Measurements from ENCODE around the gene CDH4. TPM values are rescaled to one million over a fixed set of nuclear protein-coding genes. Genes with fewer than 3 reads are reported as not detected.
A peak's percentile ranks its signal among the peaks of the same experiment; 100 is the strongest.

Gene CDH4
- total RNA-seq, 1 donor from 2014 or later: 8.9 TPM

GRCh38 chr20:61316346-61316745, 64.3 kb downstream of the CDH4 start:
- Mint-ChIP-seq H3K4me3 (no peak overlapping the region), H3K9me3 (no peaks in the 10 kb centered on the region), H3K36me3 (ENCODE audit: low read depth) (no peaks in the 10 kb centered on the region), H3K27ac (ENCODE audit: unreplicated experiment) (no peak overlapping the region), H3K27me3 (ENCODE audit: low read depth) (no peaks in the 10 kb centered on the region), H3K4me1 (no peaks in the 10 kb centered on the region)
- no peak for TF ChIP-seq CTCF (conservative IDR thresholded peaks at IDR 0.05)
- no peak for DNase-seq (ENCODE audit: low read depth, low spot score)

DNA sequence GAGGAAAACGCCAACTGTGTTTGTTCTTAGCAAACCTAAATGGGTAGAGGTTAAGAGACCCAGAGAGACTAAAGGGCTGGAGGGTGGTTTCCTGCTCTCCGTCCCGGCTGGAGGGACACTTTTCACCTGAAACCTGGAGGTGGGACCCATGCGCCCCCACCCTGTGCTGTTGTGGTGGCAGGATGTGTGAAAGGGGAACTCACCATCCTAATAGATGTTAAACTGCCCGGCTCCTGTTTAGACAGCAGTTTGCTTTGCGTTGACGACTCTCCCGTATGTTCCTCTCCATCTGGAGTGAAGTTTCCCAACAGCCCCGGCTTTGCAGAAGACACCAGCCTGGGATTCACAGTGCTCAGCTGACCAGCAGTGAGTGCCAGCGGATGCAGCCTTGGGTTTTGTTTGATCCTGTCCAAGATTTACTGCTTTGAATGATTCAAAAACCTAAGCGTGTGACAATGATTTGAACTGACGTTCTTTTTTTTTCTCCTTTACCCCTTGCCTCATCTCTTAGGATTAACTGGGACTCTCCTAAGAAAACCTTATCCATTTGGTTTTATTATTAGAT, 66.0 kb downstream of the CDH4 start:
- no peak for DNase-seq (ENCODE audit: low read depth, low spot score)
- no peaks in the 10 kb centered on the region for H3K27me3 Mint-ChIP-seq (ENCODE audit: low read depth)
- no peaks in the 10 kb centered on the region for H3K36me3 Mint-ChIP-seq (ENCODE audit: low read depth)
- H3K9me3 Mint-ChIP-seq: no peaks in the 10 kb centered on the region
- no peaks in the 10 kb centered on the region for H3K4me1 Mint-ChIP-seq
- peak overlapping the region; percentile 20 for H3K27ac Mint-ChIP-seq (ENCODE audit: unreplicated experiment)
- no peak for TF ChIP-seq CTCF (conservative IDR thresholded peaks at IDR 0.05)
- no peak overlapping the region for H3K4me3 Mint-ChIP-seq

DNA sequence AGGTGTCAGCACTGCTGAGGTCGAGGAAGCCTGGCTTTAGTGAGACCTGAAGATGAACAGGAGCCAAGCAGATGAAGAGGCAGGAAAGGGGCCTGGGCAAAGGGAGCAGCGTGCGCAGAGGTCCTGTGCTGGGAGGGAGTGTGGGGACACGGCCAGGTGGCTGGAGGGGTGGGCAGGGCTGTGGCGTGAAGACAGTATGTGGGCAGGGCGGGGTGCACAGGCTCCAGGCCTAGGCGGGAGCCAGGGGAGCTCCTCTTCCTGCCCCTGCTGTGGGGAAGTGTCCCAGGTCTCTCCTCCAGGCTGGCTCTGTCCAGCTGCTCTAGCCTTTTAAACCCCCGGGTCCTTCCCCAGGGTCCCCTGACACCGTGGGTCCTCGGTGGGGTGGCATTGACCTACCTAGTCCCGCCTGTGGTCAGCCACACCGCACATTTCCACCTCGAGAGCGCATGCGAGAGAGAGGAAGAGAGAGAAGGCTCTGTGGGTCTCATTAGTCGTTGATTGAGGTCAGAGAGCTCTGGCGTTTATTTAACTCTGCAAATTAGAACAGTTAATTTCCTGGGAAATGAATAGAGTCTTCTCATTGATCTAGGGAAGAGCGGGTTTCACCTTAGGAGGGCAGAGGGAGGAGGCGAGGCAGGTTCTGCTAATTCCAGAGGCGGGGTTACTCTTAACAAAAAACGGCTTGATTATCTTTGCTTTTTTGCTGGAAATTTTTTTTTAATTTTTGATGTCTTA, 68.8 kb downstream of the CDH4 start:
- TF ChIP-seq CTCF (conservative IDR thresholded peaks at IDR 0.05): no peak
- no peaks in the 10 kb centered on the region for H3K4me1 Mint-ChIP-seq
- no peak overlapping the region for H3K4me3 Mint-ChIP-seq
- no peaks in the 10 kb centered on the region for H3K9me3 Mint-ChIP-seq
- H3K27ac Mint-ChIP-seq (ENCODE audit: unreplicated experiment): peak overlapping the region; percentile 84
- H3K27me3 Mint-ChIP-seq (ENCODE audit: low read depth): no peaks in the 10 kb centered on the region
- H3K36me3 Mint-ChIP-seq (ENCODE audit: low read depth): no peaks in the 10 kb centered on the region
- DNase-seq (ENCODE audit: low read depth, low spot score): no peak

DNA sequence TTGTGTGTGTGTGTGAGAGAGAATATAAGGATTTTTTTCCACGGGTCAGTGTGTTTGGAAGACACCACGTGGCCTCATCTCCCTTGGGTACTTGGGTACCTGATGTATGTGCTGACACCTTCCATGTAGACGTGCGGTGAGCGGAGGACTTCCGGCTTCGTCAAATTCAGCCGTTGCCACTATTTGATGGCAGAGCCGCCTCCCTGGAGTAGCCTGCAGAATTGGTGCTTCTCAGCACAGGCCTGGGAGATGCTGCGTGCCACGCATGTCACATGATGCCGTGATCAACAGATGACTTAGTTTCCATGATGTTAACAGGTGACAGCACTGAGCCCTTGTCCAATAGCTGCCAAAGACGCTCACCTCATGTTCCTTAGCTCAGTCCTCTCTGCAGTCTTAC, 69.4 kb downstream of the CDH4 start:
- no peak for DNase-seq (ENCODE audit: low read depth, low spot score)
- Mint-ChIP-seq H3K27me3 (ENCODE audit: low read depth) (no peaks in the 10 kb centered on the region), H3K36me3 (ENCODE audit: low read depth) (no peaks in the 10 kb centered on the region), H3K27ac (ENCODE audit: unreplicated experiment) (no peak overlapping the region), H3K4me1 (no peaks in the 10 kb centered on the region), H3K4me3 (no peak overlapping the region), H3K9me3 (no peaks in the 10 kb centered on the region)
- no peak for TF ChIP-seq CTCF (conservative IDR thresholded peaks at IDR 0.05)

- no peak for DNase-seq (ENCODE audit: low read depth, low spot score)
- no peaks in the 10 kb centered on the region for H3K36me3 Mint-ChIP-seq (ENCODE audit: low read depth)
- H3K4me3 Mint-ChIP-seq: no peak overlapping the region
- H3K27me3 Mint-ChIP-seq (ENCODE audit: low read depth): no peaks in the 10 kb centered on the region
- no peak overlapping the region for H3K27ac Mint-ChIP-seq (ENCODE audit: unreplicated experiment)
- no peaks in the 10 kb centered on the region for H3K9me3 Mint-ChIP-seq
- H3K4me1 Mint-ChIP-seq: no peaks in the 10 kb centered on the region
- TF ChIP-seq CTCF (conservative IDR thresholded peaks at IDR 0.05): no peak
Observed at GRCh38 chr20:61322151-61322865, 70.2 kb downstream of the CDH4 start.

All from neural crest cell (in vitro differentiated cells).